CD8-positive, alpha-beta memory T cell (primary cell): ENCODE measurements around the gene ERI3. TPM values are rescaled to one million over a fixed set of nuclear protein-coding genes. Genes with fewer than 3 reads are reported as not detected.
A peak's percentile ranks its signal among the peaks of the same experiment; 100 is the strongest.

Experiments used
- CTCF ChIA-PET: fragments of 350-600 bp; sonication (Branson Sonifier 250); formaldehyde crosslinking; loops from one replicate; lab custom pipeline; 2021; ENCODE audit warnings: antibody characterized with exemption; lab: Charles Lee
- POLR2A ChIA-PET: fragments of 350-600 bp; sonication (Branson Sonifier 250); formaldehyde crosslinking; loops from one replicate; lab custom pipeline; 2021; ENCODE audit warnings: antibody characterized with exemption; lab: Charles Lee
- DNase-seq, 5 donors: peaks; one replicate each; pipeline versions ENCODE4 v3.0.0 to v3.0.0-alpha.2; 2020 to 2022; ENCODE audit warnings: mixed read lengths in 1 of 5
- H3K27ac ChIP-seq: one replicate; pipeline ENCODE4 v1.7.0; 2013; ENCODE audit warnings: low read depth, mild to moderate bottlenecking, low read length, moderate library complexity
- H3K27me3 ChIP-seq: 2 replicates; pipeline ENCODE4 v1.7.0; 2013; ENCODE audit warnings: low read length, mild to moderate bottlenecking; ENCODE audit not compliant: insufficient read depth, poor library complexity, severe bottlenecking
- H3K36me3 ChIP-seq: 2 replicates; pipeline ENCODE4 v1.7.0; 2013; ENCODE audit warnings: mild to moderate bottlenecking, low read length, moderate library complexity; ENCODE audit not compliant: insufficient read depth
- H3K4me1 ChIP-seq: 2 replicates; pipeline ENCODE4 v1.7.0; 2013; ENCODE audit warnings: mild to moderate bottlenecking, low read length, moderate library complexity; ENCODE audit not compliant: insufficient read depth
- H3K4me3 ChIP-seq: 2 replicates; pipeline ENCODE4 v1.7.0; 2013; ENCODE audit warnings: mild to moderate bottlenecking, low read length
- H3K9me3 ChIP-seq: 2 replicates; pipeline ENCODE4 v1.7.0; 2013; ENCODE audit warnings: mild to moderate bottlenecking, low read length
- H3K27ac Mint-ChIP-seq, 8 donors: one replicate each; pipeline ENCODE4 v1.8.0; 2020 to 2021; ENCODE audit warnings: mixed read lengths in 8 of 8, mild to moderate bottlenecking in 6 of 8, inconsistent platforms in 3 of 8, moderate library complexity in 3 of 8
- H3K27me3 Mint-ChIP-seq, 2 donors: one replicate each; pipeline ENCODE4 v1.8.0; 2020 to 2021; ENCODE audit warnings: mixed read lengths in 2 of 2, mild to moderate bottlenecking in 1 of 2, moderate library complexity in 1 of 2
- H3K36me3 Mint-ChIP-seq, 3 donors: one replicate each; pipeline ENCODE4 v1.8.0; 2020 to 2021; ENCODE audit warnings: mixed read lengths in 3 of 3, inconsistent platforms in 1 of 3, mild to moderate bottlenecking in 1 of 3
- H3K4me1 Mint-ChIP-seq, 3 donors: one replicate each; pipeline ENCODE4 v1.8.0; 2020 to 2021; ENCODE audit warnings: mixed read lengths in 3 of 3, inconsistent platforms in 1 of 3, mild to moderate bottlenecking in 1 of 3
- H3K4me3 Mint-ChIP-seq, 7 donors: one replicate each; pipeline ENCODE4 v1.8.0; 2020 to 2021; ENCODE audit warnings: mixed read lengths in 7 of 7, mild to moderate bottlenecking in 6 of 7, moderate library complexity in 4 of 7, inconsistent platforms in 2 of 7
- H3K9me3 Mint-ChIP-seq, 5 donors: one replicate each; pipeline ENCODE4 v1.8.0; 2020 to 2022; ENCODE audit warnings: mixed read lengths in 5 of 5, mild to moderate bottlenecking in 3 of 5, moderate library complexity in 2 of 5, inconsistent platforms in 1 of 5
- polyA plus RNA-seq: library from polyadenylated mRNA; unstranded; fragments of 300-500 nt; fragmentation: Illumina TruSeq; gene quantifications from one replicate; pipeline ENCODE4 v1.2.3, GENCODE V29; 2021
- total RNA-seq, 2 experiments: library from RNA; stranded (reverse); gene quantifications; one replicate each; pipeline ENCODE4 v1.2.3, GENCODE V29; 2021

ERI3 gene
- total and polyA plus RNA-seq, 3 experiments from 2014 or later = 36.1 to 59.9 (median 53.8) TPM

DNA sequence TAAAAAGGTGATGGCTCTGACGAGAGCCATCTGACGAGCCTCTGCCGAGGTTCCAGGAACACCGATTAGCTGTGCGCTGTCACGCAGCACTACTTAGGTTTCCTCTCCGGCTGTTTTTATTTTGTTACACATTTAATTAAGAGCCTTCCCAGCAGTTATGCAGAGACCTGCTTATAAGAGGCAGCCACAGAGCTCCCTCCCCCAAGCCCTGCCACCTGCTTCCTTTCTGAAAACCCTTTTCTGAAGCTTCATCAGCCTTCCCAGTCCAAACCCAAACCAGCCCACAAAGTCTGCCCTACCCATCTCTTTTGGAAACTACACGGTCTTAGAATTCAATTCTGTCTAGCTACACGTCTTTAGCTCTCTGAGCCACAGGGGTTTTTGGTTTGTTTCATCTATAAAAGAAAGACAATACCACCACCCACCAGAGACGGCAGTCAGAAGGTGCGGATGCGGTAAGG lies 49.1 kb downstream of the ERI3 start:
- no peaks in the 10 kb centered on the region for H3K9me3 ChIP-seq
- peaks cover 28% of the 10 kb centered on the region for H3K36me3 ChIP-seq
- H3K36me3 Mint-ChIP-seq = peaks cover 5 to 93% (median 33%) of the 10 kb centered on the region in 3 donors
- H3K27me3 Mint-ChIP-seq = no peaks in the 10 kb centered on the region
- peak overlapping the region in 1 of 8 donors; percentile 21 for H3K27ac Mint-ChIP-seq
- no peak overlapping the region for H3K4me3 ChIP-seq
- no peak overlapping the region for H3K27ac ChIP-seq
- H3K4me1 ChIP-seq = peaks cover 7% of the 10 kb centered on the region
- H3K27me3 ChIP-seq = no peaks in the 10 kb centered on the region
- H3K4me1 Mint-ChIP-seq = peaks cover 0 to 5% (median 5%) of the 10 kb centered on the region in 3 donors
- ChIA-PET CTCF (no interaction called here), POLR2A (no interaction called here)
- H3K9me3 Mint-ChIP-seq = no peaks in the 10 kb centered on the region
- DNase-seq = peak in 1 of 5 donors; percentile 62
- H3K4me3 Mint-ChIP-seq = peak overlapping the region in 1 of 7 donors; percentile 1

DNA sequence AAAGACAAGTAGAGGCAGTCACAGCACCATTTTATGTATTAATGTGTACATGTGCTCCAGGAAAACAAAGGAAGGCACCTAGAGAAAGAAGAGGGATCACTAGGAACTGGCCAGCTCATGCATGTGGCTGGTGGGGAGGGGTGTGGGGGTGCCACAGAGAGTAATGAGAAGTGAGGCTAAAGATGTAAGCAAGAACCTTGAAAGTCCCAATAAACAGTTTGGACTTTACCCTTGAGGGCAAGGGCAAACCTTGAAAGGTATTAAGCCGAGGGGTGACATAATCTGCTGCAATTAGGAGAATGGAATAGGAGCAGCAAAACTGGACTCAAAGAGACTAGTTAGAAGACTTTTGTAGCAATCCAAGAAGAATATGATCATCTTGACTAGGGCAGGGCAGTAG lies 51.5 kb downstream of the ERI3 start:
- no peaks in the 10 kb centered on the region for H3K9me3 ChIP-seq
- DNase-seq = no peak
- Mint-ChIP-seq H3K4me3 (no peak overlapping the region), H3K27ac (peak overlapping the region in 2 of 8 donors; percentile 8 to 57), H3K9me3 (no peaks in the 10 kb centered on the region), H3K36me3 (peaks cover 5 to 91% (median 25%) of the 10 kb centered on the region in 3 donors), H3K4me1 (peaks cover 0 to 5% (median 5%) of the 10 kb centered on the region in 3 donors), H3K27me3 (no peaks in the 10 kb centered on the region)
- H3K27ac ChIP-seq = no peak overlapping the region
- H3K4me1 ChIP-seq = peaks cover 7% of the 10 kb centered on the region
- H3K27me3 ChIP-seq = no peaks in the 10 kb centered on the region
- H3K36me3 ChIP-seq = peaks cover 28% of the 10 kb centered on the region
- no peak overlapping the region for H3K4me3 ChIP-seq
- CTCF ChIA-PET = no interaction called here
- POLR2A ChIA-PET = no interaction called here

DNA sequence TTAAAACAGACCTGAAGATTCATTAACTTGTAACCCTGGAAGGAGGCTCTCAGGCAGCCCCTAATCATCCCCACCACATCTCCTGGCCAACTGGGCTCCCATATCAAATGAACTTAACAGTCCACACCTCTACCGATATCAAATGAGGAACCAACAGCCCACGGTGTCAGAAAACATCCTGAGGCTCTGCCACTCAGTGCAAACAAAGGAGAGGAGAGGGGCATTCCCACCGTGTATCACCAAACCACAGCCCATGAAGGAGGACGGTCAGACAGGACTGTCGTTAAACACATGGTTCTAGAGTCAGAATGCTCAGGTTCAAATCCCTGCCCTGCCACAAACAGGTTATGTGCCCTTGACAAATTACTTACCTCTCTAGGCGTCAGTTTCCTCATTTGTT lies 52.5 kb downstream of the ERI3 start:
- peaks cover 33% of the 10 kb centered on the region for H3K36me3 ChIP-seq
- POLR2A ChIA-PET = no interaction called here
- Mint-ChIP-seq H3K27me3 (no peaks in the 10 kb centered on the region), H3K4me1 (peaks cover 0 to 5% (median 5%) of the 10 kb centered on the region in 3 donors), H3K9me3 (no peaks in the 10 kb centered on the region), H3K4me3 (no peak overlapping the region), H3K36me3 (peaks cover 5 to 90% (median 23%) of the 10 kb centered on the region in 3 donors), H3K27ac (no peak overlapping the region)
- peaks cover 7% of the 10 kb centered on the region for H3K4me1 ChIP-seq
- H3K9me3 ChIP-seq = no peaks in the 10 kb centered on the region
- no peak overlapping the region for H3K4me3 ChIP-seq
- no peak for DNase-seq
- CTCF ChIA-PET = no interaction called here
- H3K27ac ChIP-seq = no peak overlapping the region
- H3K27me3 ChIP-seq = no peaks in the 10 kb centered on the region

- POLR2A ChIA-PET = no interaction called here
- H3K9me3 Mint-ChIP-seq = no peaks in the 10 kb centered on the region
- CTCF ChIA-PET = no interaction called here
- Histone ChIP-seq H3K4me3 (no peak overlapping the region), H3K27me3 (no peaks in the 10 kb centered on the region), H3K27ac (no peak overlapping the region), H3K9me3 (no peaks in the 10 kb centered on the region), H3K36me3 (peaks cover 24% of the 10 kb centered on the region), H3K4me1 (peaks cover 7% of the 10 kb centered on the region)
- H3K4me1 Mint-ChIP-seq = peaks cover 0 to 5% (median 4%) of the 10 kb centered on the region in 3 donors
- no peaks in the 10 kb centered on the region for H3K27me3 Mint-ChIP-seq
- H3K27ac Mint-ChIP-seq = peak overlapping the region in 1 of 8 donors; percentile 55
- peaks cover 0 to 89% (median 23%) of the 10 kb centered on the region in 3 donors for H3K36me3 Mint-ChIP-seq
- no peak overlapping the region for H3K4me3 Mint-ChIP-seq
- no peak for DNase-seq
Observed at GRCh38 chr1:44301442-44301841, 53.6 kb downstream of the ERI3 start.

DNA sequence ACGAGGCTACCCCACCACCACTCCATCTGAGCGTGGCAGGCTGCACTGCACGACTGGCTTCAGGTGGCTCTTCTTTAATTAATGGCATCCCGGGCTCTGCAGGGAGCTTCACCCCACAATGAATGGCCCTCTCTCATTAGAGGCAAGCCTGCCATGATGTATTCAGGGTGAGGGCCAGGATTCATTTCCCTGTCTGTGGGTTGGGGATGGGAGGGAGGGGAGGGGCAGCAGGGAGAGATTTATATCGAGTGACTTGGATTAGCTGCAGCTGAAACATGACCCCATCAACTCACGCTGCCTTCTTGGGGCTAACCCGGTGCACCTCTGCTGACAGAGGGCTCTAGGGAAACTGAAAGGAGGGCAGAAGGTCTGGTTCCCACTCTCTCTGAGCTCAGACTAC lies 54.2 kb downstream of the ERI3 start:
- H3K36me3 Mint-ChIP-seq = peaks cover 0 to 89% (median 25%) of the 10 kb centered on the region in 3 donors
- H3K27me3 Mint-ChIP-seq = no peaks in the 10 kb centered on the region
- H3K27ac ChIP-seq = no peak overlapping the region
- H3K27me3 ChIP-seq = no peaks in the 10 kb centered on the region
- POLR2A ChIA-PET = no interaction called here
- peaks cover 7% of the 10 kb centered on the region for H3K4me1 ChIP-seq
- peaks cover 28% of the 10 kb centered on the region for H3K36me3 ChIP-seq
- no peak for DNase-seq
- no peaks in the 10 kb centered on the region for H3K9me3 ChIP-seq
- no peaks in the 10 kb centered on the region for H3K9me3 Mint-ChIP-seq
- H3K4me3 ChIP-seq = no peak overlapping the region
- H3K4me3 Mint-ChIP-seq = no peak overlapping the region
- H3K27ac Mint-ChIP-seq = peak overlapping the region in 1 of 8 donors; percentile 32
- peaks cover 0 to 3% (median 0%) of the 10 kb centered on the region in 3 donors for H3K4me1 Mint-ChIP-seq
- CTCF ChIA-PET = no interaction called here

DNA sequence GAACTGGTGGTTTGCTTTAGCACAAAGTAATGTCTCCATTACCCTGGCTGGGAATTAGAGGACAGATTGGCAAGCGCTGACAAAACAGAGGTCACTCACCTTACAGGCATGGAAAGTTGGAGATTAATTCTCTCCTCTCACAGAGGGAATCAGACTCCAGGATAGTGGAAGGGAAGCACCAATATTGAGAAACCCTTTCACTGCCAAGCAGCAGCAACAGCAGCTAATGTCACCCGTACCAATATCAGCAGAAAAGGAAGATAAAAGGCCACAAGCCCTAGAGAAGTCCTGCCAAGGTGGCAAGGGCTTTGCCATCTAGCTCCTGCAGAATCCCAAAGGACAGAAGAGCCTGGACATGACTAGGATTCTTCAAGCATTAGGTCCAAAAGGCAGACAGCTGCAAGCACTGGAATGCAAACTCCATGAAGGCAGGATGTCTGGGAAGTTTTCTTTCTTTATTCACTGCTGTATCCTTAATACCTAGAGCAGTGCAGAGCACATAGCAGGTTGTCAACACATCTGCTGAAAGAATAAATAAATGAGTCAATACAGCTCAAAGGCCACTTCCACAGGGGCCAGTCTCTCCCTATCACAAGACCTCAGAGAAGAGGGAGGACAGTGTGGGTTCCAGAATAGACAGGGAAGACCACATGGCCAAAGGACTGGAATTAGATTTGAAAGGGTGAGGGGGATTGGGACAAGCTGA lies 57.2 kb downstream of the ERI3 start:
- Histone ChIP-seq H3K36me3 (peaks cover 29% of the 10 kb centered on the region), H3K27me3 (no peaks in the 10 kb centered on the region), H3K4me1 (no peaks in the 10 kb centered on the region), H3K27ac (no peak overlapping the region), H3K9me3 (no peaks in the 10 kb centered on the region), H3K4me3 (no peak overlapping the region)
- no peaks in the 10 kb centered on the region for H3K9me3 Mint-ChIP-seq
- H3K4me3 Mint-ChIP-seq = no peak overlapping the region
- ChIA-PET POLR2A (no interaction called here), CTCF (no interaction called here)
- H3K4me1 Mint-ChIP-seq = no peaks in the 10 kb centered on the region
- no peak overlapping the region for H3K27ac Mint-ChIP-seq
- no peaks in the 10 kb centered on the region for H3K27me3 Mint-ChIP-seq
- peaks cover 0 to 85% (median 23%) of the 10 kb centered on the region in 3 donors for H3K36me3 Mint-ChIP-seq
- DNase-seq = no peak

DNA sequence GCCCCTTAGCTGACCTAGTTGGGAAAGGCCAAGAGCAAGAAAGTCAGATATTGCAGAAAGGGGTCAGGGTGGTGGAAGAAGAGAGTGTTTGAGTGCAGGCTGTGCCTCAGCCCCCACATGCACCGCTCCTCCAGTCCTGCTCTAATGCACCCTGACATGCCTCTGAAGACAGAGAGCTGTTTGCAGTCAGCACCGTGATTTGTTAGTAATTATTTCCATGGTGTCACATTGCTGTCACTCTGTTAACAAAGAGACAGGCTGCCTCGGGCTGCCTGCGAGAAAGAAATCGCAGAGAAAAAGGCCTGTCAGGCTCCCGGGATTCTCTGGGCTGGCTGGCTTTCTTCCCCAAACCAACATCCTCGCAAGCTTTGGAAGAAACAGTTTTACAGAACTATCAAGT lies 58.3 kb downstream of the ERI3 start:
- no peaks in the 10 kb centered on the region for H3K4me1 ChIP-seq
- no peak overlapping the region for H3K4me3 ChIP-seq
- Mint-ChIP-seq H3K36me3 (peaks cover 0 to 84% (median 27%) of the 10 kb centered on the region in 3 donors), H3K4me1 (no peaks in the 10 kb centered on the region), H3K27me3 (no peaks in the 10 kb centered on the region), H3K27ac (no peak overlapping the region), H3K9me3 (no peaks in the 10 kb centered on the region), H3K4me3 (no peak overlapping the region)
- ChIA-PET POLR2A (no interaction called here), CTCF (no interaction called here)
- no peak for DNase-seq
- no peak overlapping the region for H3K27ac ChIP-seq
- H3K27me3 ChIP-seq = no peaks in the 10 kb centered on the region
- H3K9me3 ChIP-seq = no peaks in the 10 kb centered on the region
- peaks cover 25% of the 10 kb centered on the region for H3K36me3 ChIP-seq

DNA sequence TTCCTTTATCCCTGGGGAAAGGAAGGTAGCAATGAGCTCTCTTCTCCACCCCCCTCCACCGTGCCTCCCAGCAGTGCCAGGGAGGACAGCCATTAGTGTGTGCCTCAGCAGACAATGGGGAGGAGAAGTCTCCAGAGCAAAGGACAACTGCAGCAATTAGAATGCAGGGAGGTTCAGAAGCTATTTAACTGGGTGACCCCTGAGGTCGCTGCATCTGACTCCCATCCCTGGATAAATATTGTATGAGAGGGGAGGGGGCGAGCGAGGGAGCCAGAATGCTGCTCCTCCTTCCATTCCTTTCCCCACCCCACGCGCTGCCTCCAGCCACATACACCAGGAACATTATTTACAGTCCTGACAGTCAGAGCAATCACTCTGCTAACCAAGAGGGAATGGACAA lies 59.0 kb downstream of the ERI3 start:
- H3K27ac ChIP-seq = no peak overlapping the region
- H3K4me1 ChIP-seq = no peaks in the 10 kb centered on the region
- H3K36me3 Mint-ChIP-seq = peaks cover 0 to 82% (median 27%) of the 10 kb centered on the region in 3 donors
- no peaks in the 10 kb centered on the region for H3K9me3 ChIP-seq
- H3K9me3 Mint-ChIP-seq = no peaks in the 10 kb centered on the region
- no peak overlapping the region for H3K4me3 ChIP-seq
- no peaks in the 10 kb centered on the region for H3K27me3 Mint-ChIP-seq
- POLR2A ChIA-PET = no interaction called here
- CTCF ChIA-PET = no interaction called here
- H3K36me3 ChIP-seq = peaks cover 25% of the 10 kb centered on the region
- no peaks in the 10 kb centered on the region for H3K4me1 Mint-ChIP-seq
- no peak for DNase-seq
- peak overlapping the region in 1 of 8 donors; percentile 7 for H3K27ac Mint-ChIP-seq
- no peak overlapping the region for H3K4me3 Mint-ChIP-seq
- no peaks in the 10 kb centered on the region for H3K27me3 ChIP-seq
